ENCODE data around the gene CAPG.

GRCh38 chr2:85430752-85431569, 20.8 kb upstream of the CAPG start:
- no peak for TF ChIP-seq CTCF (conservative IDR thresholded peaks at IDR 0.05; ENCODE audit: low read depth, low read length)
- no peak for TF ChIP-seq POLR2A (IDR thresholded peaks at IDR 0.05; ENCODE audit: low read depth, low read length)
- TF ChIP-seq NFE2L2 (IDR thresholded peaks at IDR 0.05; ENCODE audit: low read depth, low read length): no peak
- no peak for TF ChIP-seq USF2 (IDR thresholded peaks at IDR 0.05; ENCODE audit: low read depth, low read length)
- no peak for TF ChIP-seq SMC3 (IDR thresholded peaks at IDR 0.05; ENCODE audit: low read depth, low read length)
- TF ChIP-seq BHLHE40 (IDR thresholded peaks at IDR 0.05; ENCODE audit: low read depth, low read length): no peak
- no peak for TF ChIP-seq FOS (IDR thresholded peaks at IDR 0.05; ENCODE audit: low read depth, low read length)
- no peak for TF ChIP-seq MAZ (IDR thresholded peaks at IDR 0.05; ENCODE audit: borderline replicate concordance, low read depth, low read length)

All from IMR-90 (cell line).